Measurements from ENCODE around the gene CCDC68.

Gene CCDC68

GRCh38 chr18:54878159-54878622 lies 81.1 kb downstream of the CCDC68 start:
- H3K4me3 ChIP-seq (ENCODE audit: low read depth, low read length), result no peak overlapping the region
- no peak for TF ChIP-seq CTCF (IDR thresholded peaks at IDR 0.05; ENCODE audit: low read depth, low read length)

- H3K4me3 ChIP-seq (ENCODE audit: low read depth, low read length), result no peak overlapping the region
- TF ChIP-seq CTCF (IDR thresholded peaks at IDR 0.05; ENCODE audit: low read depth, low read length), result no peak
Observed at GRCh38 chr18:54877076-54877475, 82.2 kb downstream of the CCDC68 start.

- H3K4me3 ChIP-seq (ENCODE audit: low read depth, low read length), result no peak overlapping the region
- TF ChIP-seq CTCF (IDR thresholded peaks at IDR 0.05; ENCODE audit: low read depth, low read length), result no peak
Observed at GRCh38 chr18:54875063-54875462, 84.2 kb downstream of the CCDC68 start.

GRCh38 chr18:54873884-54874255 lies 85.4 kb downstream of the CCDC68 start:
- no peak for TF ChIP-seq CTCF (IDR thresholded peaks at IDR 0.05; ENCODE audit: low read depth, low read length)

GRCh38 chr18:54872681-54873080 lies 86.6 kb downstream of the CCDC68 start:
- no peak for TF ChIP-seq CTCF (IDR thresholded peaks at IDR 0.05; ENCODE audit: low read depth, low read length)
- no peak overlapping the region for H3K4me3 ChIP-seq (ENCODE audit: low read depth, low read length)

More at GRCh38 chr18:54873884-54874255, 85.4 kb downstream of the CCDC68 start:
- H3K4me3 ChIP-seq (ENCODE audit: low read depth, low read length), result no peak overlapping the region

- no peak for TF ChIP-seq CTCF (IDR thresholded peaks at IDR 0.05; ENCODE audit: low read depth, low read length)
- no peak overlapping the region for H3K4me3 ChIP-seq (ENCODE audit: low read depth, low read length)
Observed at GRCh38 chr18:54871231-54871630, 88.0 kb downstream of the CCDC68 start.

GRCh38 chr18:54867131-54867530 lies 92.1 kb downstream of the CCDC68 start:
- no peak for TF ChIP-seq CTCF (IDR thresholded peaks at IDR 0.05; ENCODE audit: low read depth, low read length)

More at GRCh38 chr18:54867131-54867530, 92.1 kb downstream of the CCDC68 start:
- no peak overlapping the region for H3K4me3 ChIP-seq (ENCODE audit: low read depth, low read length)
